Ovary (tissue), 9 donors: ENCODE data around the gene ADIRF. TPM values are rescaled to one million over a fixed set of nuclear protein-coding genes. Genes with fewer than 3 reads are reported as not detected.
A peak's percentile ranks its signal among the peaks of the same experiment; 100 is the strongest.
"Not testable (repeated sequence)": the region's sequence is repeated elsewhere in the genome, so short reads cannot be mapped to it uniquely, and the experiment has no call there.

Experiments
- DNase-seq, 5 donors: peaks; one replicate each; pipeline ENCODE4 v3.0.0-alpha.2; 2019 to 2020
- H3K27ac ChIP-seq, 2 donors: fragments of 200-600 bp; one replicate each; pipeline versions ENCODE4 v1.5.1 to v1.8.0; 2019 to 2022
- H3K27me3 ChIP-seq: fragments of 200-600 bp; one replicate; pipeline ENCODE4 v1.8.0; 2022
- H3K36me3 ChIP-seq: fragments of 200-600 bp; sonication (generic); one replicate; pipeline ENCODE4 v1.5.1; 2019
- H3K4me1 ChIP-seq: one replicate; pipeline ENCODE4 v1.8.1; 2013; ENCODE audit warnings: mild to moderate bottlenecking, moderate library complexity; ENCODE audit not compliant: insufficient read depth
- H3K4me3 ChIP-seq: fragments of 200-600 bp; sonication (generic); one replicate; pipeline ENCODE4 v1.5.1; 2017
- H3K9me3 ChIP-seq, 2 donors: fragments of 200-600 bp in 1 of 2; sonication (generic) in 1 of 2; one replicate each; pipeline versions ENCODE4 v1.5.1 to v1.8.1; 2013 to 2019; ENCODE audit warnings: mild to moderate bottlenecking in 1 of 2, moderate library complexity in 1 of 2
- EP300 ChIP-seq: sonication (generic); formaldehyde crosslinking; IDR thresholded peaks from one replicate; pipeline ENCODE4 v1.6.1; 2017; ENCODE audit warnings: antibody characterized with exemption
- POLR2A ChIP-seq: fragments of 450-650 bp; IDR thresholded peaks from one replicate; pipeline ENCODE4 v1.6.1; 2017; ENCODE audit warnings: antibody characterized with exemption, mild to moderate bottlenecking, moderate library complexity
- WGBS, 3 donors: extraction: QIAGEN DNeasy Blood & Tissue Kit in 1 of 3; methylation state at CpG; one replicate each; pipeline versions ENCODE4 v1.1.5 to v1.1.7; 2013 to 2017; 5-methylcytosine and 5-hydroxymethylcytosine counted together
- intact Hi-C, 4 donors: fragments of 100-400 bp; cut with DNase I; formaldehyde crosslinking; loops; one replicate each; pipeline versions ENCODE4 v1.11.0 to v1.15.1; 2022 to 2023
- polyA plus RNA-seq, 2 donors: library from polyadenylated mRNA; stranded (reverse); fragments of 200-250 nt in 1 of 2; fragments of 350-450 nt in 1 of 2; fragmentation: Illumina TruSeq in 1 of 2; extraction: RNeasy Lipid Tissue Mini Kit (QIAGEN cat#74804) in 1 of 2; gene quantifications; one replicate each; pipeline ENCODE4 v1.2.3, GENCODE V29; 2013 to 2014
- total RNA-seq, 7 donors: library from RNA; depleted of rRNA in 2 of 7; stranded (reverse); fragments of >200 nt in 2 of 7; fragmentation: NEBNext Ultra II Directional in 3 of 7; extraction: Animal tissue kit (Norgen Biotek cat#: 25700) in 3 of 7; gene quantifications; one replicate each; pipeline versions ENCODE4 v1.1.0 to v1.2.4, GENCODE V29; 2016 to 2023
- TF ChIP-seq, protein P1 (sequence below), 3 donors: fragments of 450-650 bp in 2 of 3; fragments of 200-600 bp in 1 of 3; IDR thresholded peaks; one replicate each; pipeline versions ENCODE4 v1.5.1 to v1.8.0; 2016 to 2022; ENCODE audit warnings: antibody characterized with exemption in 3 of 3, mild to moderate bottlenecking in 1 of 3
- donor health status: DM: no; HTN: no; CAD: no; lungs with moderate emphysema.
- donor health status: DM: no; HTN: no; CAD: no.
- donor health status: Bipolar disorder and iron deficiency.
- donor health status: DM: yes; HTN: yes; CAD: no.
- donor health status: DM: no; HTN: no; CAD: no.
- donor health status: DM: yes; HTN: yes; CAD: no.

Gene ADIRF
- total and polyA plus RNA-seq, 9 donors: 57.4 to 528 (median 231) TPM

DNA sequence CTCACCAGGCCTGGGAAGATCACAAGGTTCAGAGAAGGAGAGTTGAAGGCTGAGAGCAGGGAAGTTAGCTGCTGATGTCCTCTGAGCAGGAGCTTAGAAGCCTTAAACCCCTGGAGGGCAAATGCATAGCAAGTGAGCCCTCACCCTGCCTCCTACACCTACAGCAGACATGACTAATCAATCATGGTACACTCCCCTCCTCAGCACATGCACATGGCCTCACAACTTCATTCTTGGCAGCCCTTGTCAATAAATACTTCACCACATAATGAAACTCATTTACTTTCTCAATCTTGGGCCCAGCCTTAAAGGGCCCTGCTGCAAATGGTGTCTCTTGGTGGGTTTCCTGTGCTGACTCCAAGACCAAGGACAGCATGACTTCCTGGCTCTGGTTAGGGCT lies 23.8 kb upstream of the ADIRF start:
- Histone ChIP-seq H3K4me1 (peaks cover 12% of the 10 kb centered on the region), H3K27ac (no peak overlapping the region), H3K36me3 (no peaks in the 10 kb centered on the region), H3K4me3 (no peak overlapping the region), H3K9me3 (no peaks in the 10 kb centered on the region), H3K27me3 (no peaks in the 10 kb centered on the region)
- no peak for DNase-seq
- TF ChIP-seq, protein P1, sequence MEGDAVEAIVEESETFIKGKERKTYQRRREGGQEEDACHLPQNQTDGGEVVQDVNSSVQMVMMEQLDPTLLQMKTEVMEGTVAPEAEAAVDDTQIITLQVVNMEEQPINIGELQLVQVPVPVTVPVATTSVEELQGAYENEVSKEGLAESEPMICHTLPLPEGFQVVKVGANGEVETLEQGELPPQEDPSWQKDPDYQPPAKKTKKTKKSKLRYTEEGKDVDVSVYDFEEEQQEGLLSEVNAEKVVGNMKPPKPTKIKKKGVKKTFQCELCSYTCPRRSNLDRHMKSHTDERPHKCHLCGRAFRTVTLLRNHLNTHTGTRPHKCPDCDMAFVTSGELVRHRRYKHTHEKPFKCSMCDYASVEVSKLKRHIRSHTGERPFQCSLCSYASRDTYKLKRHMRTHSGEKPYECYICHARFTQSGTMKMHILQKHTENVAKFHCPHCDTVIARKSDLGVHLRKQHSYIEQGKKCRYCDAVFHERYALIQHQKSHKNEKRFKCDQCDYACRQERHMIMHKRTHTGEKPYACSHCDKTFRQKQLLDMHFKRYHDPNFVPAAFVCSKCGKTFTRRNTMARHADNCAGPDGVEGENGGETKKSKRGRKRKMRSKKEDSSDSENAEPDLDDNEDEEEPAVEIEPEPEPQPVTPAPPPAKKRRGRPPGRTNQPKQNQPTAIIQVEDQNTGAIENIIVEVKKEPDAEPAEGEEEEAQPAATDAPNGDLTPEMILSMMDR (IDR thresholded peaks at IDR 0.05): no peak
- intact Hi-C loops: no loop called here

DNA sequence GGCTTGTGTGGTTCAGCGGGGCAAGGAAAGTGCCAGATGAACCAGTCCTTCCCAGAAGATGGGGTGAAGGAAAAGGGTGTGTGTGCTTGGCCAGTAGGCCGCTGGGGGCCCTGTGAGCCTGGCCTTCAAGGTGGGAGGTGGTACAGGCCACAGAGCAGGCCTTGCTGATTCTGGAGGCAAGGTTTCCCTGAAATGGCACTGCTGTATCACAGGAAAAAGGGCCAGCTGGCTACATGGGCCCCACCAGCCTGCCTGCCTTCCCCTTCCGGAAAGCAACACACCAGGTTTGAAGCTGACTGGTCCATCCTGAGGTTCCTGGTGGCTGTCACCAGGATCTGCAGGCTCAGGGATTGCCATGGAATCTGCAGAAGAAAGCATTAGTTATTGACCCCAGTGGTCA lies 23.4 kb upstream of the ADIRF start:
- H3K4me1 ChIP-seq: peaks cover 12% of the 10 kb centered on the region
- intact Hi-C loops: no loop called here
- TF ChIP-seq POLR2A (no peak), EP300 (no peak)
- TF ChIP-seq, protein P1 (IDR thresholded peaks at IDR 0.05): no peak
- no peak for DNase-seq
- H3K36me3 ChIP-seq: no peaks in the 10 kb centered on the region
- H3K4me3 ChIP-seq: no peak overlapping the region
- no peaks in the 10 kb centered on the region for H3K9me3 ChIP-seq
- WGBS, 3 donors: 93 to 98% (median 94%) methylated on average over 3 of the region's 3 CpGs
- no peak overlapping the region for H3K27ac ChIP-seq
- no peaks in the 10 kb centered on the region for H3K27me3 ChIP-seq

- 37 to 44% (median 39%) methylated on average over 18 of the region's 18 CpGs for WGBS, 3 donors
- Histone ChIP-seq H3K4me3 (no peak overlapping the region), H3K9me3 (no peaks in the 10 kb centered on the region), H3K4me1 (peaks cover 12% of the 10 kb centered on the region), H3K36me3 (no peaks in the 10 kb centered on the region), H3K27ac (no peak overlapping the region), H3K27me3 (no peaks in the 10 kb centered on the region)
- intact Hi-C loops: no loop called here
- TF ChIP-seq, protein P1 (IDR thresholded peaks at IDR 0.05): no peak
- TF ChIP-seq POLR2A (no peak), EP300 (no peak)
- peak in 4 of 5 donors; percentile 43 to 65 (median 60) for DNase-seq
Measured at GRCh38 chr10:86945361-86946212, 22.7 kb upstream of the ADIRF start.

DNA sequence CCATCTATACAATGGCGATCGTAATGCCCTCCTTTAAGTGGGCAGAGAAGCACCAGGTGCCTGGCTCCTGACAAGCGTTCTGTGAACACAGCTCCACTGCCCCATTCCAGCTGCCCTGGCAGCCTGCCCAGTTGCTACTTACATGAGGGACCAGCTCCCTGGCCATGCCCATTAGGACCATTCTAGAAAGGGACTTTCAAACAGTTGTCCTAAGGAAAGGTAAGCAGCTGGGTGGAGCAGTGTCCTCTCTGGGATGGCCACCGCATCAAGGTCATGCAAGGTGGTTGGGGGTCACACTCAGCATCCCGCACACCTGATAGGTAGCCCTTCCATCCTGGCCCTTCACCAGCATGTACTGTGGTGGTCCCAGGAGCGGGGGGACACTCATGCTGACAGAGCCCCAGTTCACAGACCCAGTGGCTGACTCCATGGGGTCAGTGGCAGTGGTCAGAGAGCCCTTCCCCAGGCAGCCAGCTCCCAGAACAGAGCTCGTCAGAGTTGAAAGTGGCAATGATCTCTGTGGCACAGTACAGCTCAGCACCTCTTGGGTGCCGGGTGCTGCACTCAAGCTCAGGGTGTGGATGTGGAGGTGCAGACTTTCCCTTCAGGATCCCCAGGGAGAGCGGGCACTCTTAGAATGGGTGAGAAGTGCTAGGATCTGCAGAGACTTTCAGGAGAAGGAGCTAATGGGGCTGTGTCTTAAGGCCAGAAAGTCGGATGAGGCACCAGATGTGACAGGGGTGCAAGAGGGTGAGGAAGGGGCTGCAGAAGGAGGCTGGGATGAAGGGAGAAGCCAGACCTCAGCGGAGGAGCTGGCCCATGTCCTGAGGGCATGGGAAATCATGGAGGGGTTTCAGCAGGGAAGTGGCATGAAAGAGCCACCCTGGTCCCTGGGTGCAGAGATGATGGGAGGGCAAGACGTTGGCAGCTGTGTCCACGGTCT lies 21.8 kb upstream of the ADIRF start:
- DNase-seq: peak in 4 of 5 donors; percentile 48 to 66 (median 60)
- H3K9me3 ChIP-seq: no peaks in the 10 kb centered on the region
- WGBS, 3 donors: 76 to 84% (median 78%) methylated on average over 13 of the region's 13 CpGs
- intact Hi-C loops: no loop called here
- no peak overlapping the region for H3K4me3 ChIP-seq
- no peaks in the 10 kb centered on the region for H3K36me3 ChIP-seq
- no peak overlapping the region for H3K27ac ChIP-seq
- TF ChIP-seq EP300 (no peak), POLR2A (no peak)
- TF ChIP-seq, protein P1 (IDR thresholded peaks at IDR 0.05): no peak
- H3K27me3 ChIP-seq: no peaks in the 10 kb centered on the region
- H3K4me1 ChIP-seq: peaks cover 12% of the 10 kb centered on the region

- H3K4me1 ChIP-seq: peaks cover 12% of the 10 kb centered on the region
- 93 to 94% (median 93%) methylated on average over 4 of the region's 4 CpGs for WGBS, 3 donors
- H3K4me3 ChIP-seq, intact Hi-C loops, H3K36me3 ChIP-seq, H3K27ac ChIP-seq, H3K27me3 ChIP-seq, H3K9me3 ChIP-seq: not testable (repeated sequence)
- peak in 1 of 5 donors; percentile 7 for DNase-seq
Measured at GRCh38 chr10:86947806-86948205, 20.5 kb upstream of the ADIRF start.
